Measurements from ENCODE around the gene NDUFA7.

DNA sequence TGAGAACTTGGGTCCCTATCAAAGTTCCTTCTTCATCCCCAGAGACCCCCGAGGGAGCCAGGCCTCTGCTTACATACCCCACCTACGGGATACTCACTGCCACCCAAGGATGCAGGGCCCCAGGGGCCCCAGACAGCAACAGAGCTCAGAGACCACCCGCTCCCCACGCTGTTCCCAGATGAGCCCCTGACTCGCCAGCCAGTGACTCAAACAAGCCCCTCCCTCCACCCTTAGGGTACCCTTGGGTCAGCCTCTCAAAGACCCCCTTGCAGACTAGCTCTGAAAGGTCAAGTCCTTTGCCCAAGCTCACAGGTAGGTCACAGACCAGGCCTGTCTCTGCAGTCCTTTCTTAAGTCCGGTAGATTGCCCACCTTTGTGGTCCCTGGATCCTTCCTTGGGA lies 58.7 kb downstream of the NDUFA7 start:
- TF ChIP-seq EZH2 (IDR thresholded peaks at IDR 0.05; ENCODE audit: borderline replicate concordance, insufficient read depth, low read length, poor library complexity, severe bottlenecking) (no peak), CTCF (IDR thresholded peaks at IDR 0.05; ENCODE audit: poor library complexity, severe bottlenecking) (no peak), MXI1 (conservative IDR thresholded peaks at IDR 0.05; ENCODE audit: poor library complexity, severe bottlenecking) (no peak), SMC3 (conservative IDR thresholded peaks at IDR 0.05; ENCODE audit: poor library complexity) (no peak), REST (IDR thresholded peaks at IDR 0.05; ENCODE audit: borderline replicate concordance) (no peak), POLR2AphosphoS5 (IDR thresholded peaks at IDR 0.05) (no peak), EP300 (conservative IDR thresholded peaks at IDR 0.05; ENCODE audit: poor library complexity, severe bottlenecking) (no peak)
